EL (cell line): ENCODE measurements around the gene MRPL45.
"Not testable (repeated sequence)": the region's sequence is repeated elsewhere in the genome, so short reads cannot be mapped to it uniquely, and the experiment has no call there.

Source experiments
- DNase-seq: peaks from one replicate; pipeline ENCODE4 v3.0.0-alpha.2; 2016

MRPL45 gene

GRCh38 chr17:38296834-38297517 is at the start of gene MRPL45:
MRPL45 (plus strand) TSS chr17:38297168; CDS start chr17:38297184, 16 bp downstream.
- peak; percentile 96 for DNase-seq

- not testable (repeated sequence) for DNase-seq
Observed at GRCh38 chr17:38253191-38253590, 43.8 kb upstream of the MRPL45 start.

GRCh38 chr17:38254357-38254756 is 42.6 kb upstream of the MRPL45 start:
- DNase-seq: not testable (repeated sequence)

- peak; percentile 88 for DNase-seq
Observed at GRCh38 chr17:38257013-38257621, 39.9 kb upstream of the MRPL45 start.

GRCh38 chr17:38265974-38266506 is 30.9 kb upstream of the MRPL45 start:
- not testable (repeated sequence) for DNase-seq

GRCh38 chr17:38266571-38266970 is 30.4 kb upstream of the MRPL45 start:
- DNase-seq: not testable (repeated sequence)

- DNase-seq: not testable (repeated sequence)
Observed at GRCh38 chr17:38268138-38268537, 28.8 kb upstream of the MRPL45 start.

GRCh38 chr17:38269045-38269444 is 27.9 kb upstream of the MRPL45 start:
- not testable (repeated sequence) for DNase-seq

GRCh38 chr17:38269552-38269951 is 27.4 kb upstream of the MRPL45 start:
- DNase-seq: peak; percentile 27

GRCh38 chr17:38285994-38286393 is 11.0 kb upstream of the MRPL45 start:
- peak; percentile 16 for DNase-seq

- DNase-seq: peak; percentile 84
Observed at GRCh38 chr17:38286501-38287091, 10.4 kb upstream of the MRPL45 start.

- DNase-seq: peak; percentile 38
Observed at GRCh38 chr17:38288217-38288827, 8.6 kb upstream of the MRPL45 start.

GRCh38 chr17:38289760-38290159 is 7.2 kb upstream of the MRPL45 start:
- DNase-seq: not testable (repeated sequence)

- not testable (repeated sequence) for DNase-seq
Observed at GRCh38 chr17:38295602-38296365, 1.2 kb upstream of the MRPL45 start.

GRCh38 chr17:38315497-38315896 is 18.5 kb downstream of the MRPL45 start:
- DNase-seq: no peak

- no peak for DNase-seq
Observed at GRCh38 chr17:38317081-38317480, 20.1 kb downstream of the MRPL45 start.

- DNase-seq: no peak
Observed at GRCh38 chr17:38320482-38320881, 23.5 kb downstream of the MRPL45 start.

- DNase-seq: peak; percentile 52
Observed at GRCh38 chr17:38322156-38322779, 25.3 kb downstream of the MRPL45 start.

GRCh38 chr17:38322897-38323296 is 25.9 kb downstream of the MRPL45 start:
- DNase-seq: no peak

- no peak for DNase-seq
Observed at GRCh38 chr17:38324141-38324697, 27.3 kb downstream of the MRPL45 start.

GRCh38 chr17:38324772-38325171 is 27.8 kb downstream of the MRPL45 start:
- no peak for DNase-seq
